Vein endothelial cell (primary cell): ENCODE data around the gene OR13D1. TPM values are rescaled to one million over a fixed set of nuclear protein-coding genes. Genes with fewer than 3 reads are reported as not detected.

Source experiments
- total RNA-seq: library from RNA; depleted of rRNA; stranded (reverse); fragments of >200 nt; gene quantifications from 2 replicates; pipeline ENCODE4 v1.2.3, GENCODE V29; 2012

The OR13D1 gene
- total RNA-seq = not detected in 2 replicates

GRCh38 chr9:104694218-104694617 lies at the start of gene OR13D1:
Gene OR13D1 (plus strand): TSS chr9:104694518. CDS start chr9:104694518, 0 bp downstream.

Other genes starting within 250 kb of the OR13D1 start
- not detected in 2 replicates for gene OR13F1, start 190.3 kb upstream of the OR13D1 start, total RNA-seq
- gene OR13C4, start 167.3 kb upstream of the OR13D1 start, total RNA-seq = not detected in 2 replicates
- not detected in 2 replicates for gene OR13C3, start 157.7 kb upstream of the OR13D1 start, total RNA-seq
- not detected in 2 replicates for gene OR13C8, start 125.3 kb upstream of the OR13D1 start, total RNA-seq
- gene OR13C5, start 95.1 kb upstream of the OR13D1 start, total RNA-seq = not detected in 2 replicates
- not detected in 2 replicates for gene OR13C2, start 88.9 kb upstream of the OR13D1 start, total RNA-seq
- not detected in 2 replicates for gene OR13C9, start 76.3 kb upstream of the OR13D1 start, total RNA-seq
- gene NIPSNAP3A, start 53.2 kb downstream of the OR13D1 start, total RNA-seq = 53.6 and 54.9 TPM in 2 replicates
- gene NIPSNAP3B, start 69.6 kb downstream of the OR13D1 start, total RNA-seq = 0.10 and 0.33 TPM in 2 replicates
- 9.3 and 13.1 TPM in 2 replicates for gene ABCA1, start 233.6 kb downstream of the OR13D1 start, total RNA-seq